GM21737 (cell line): ENCODE results near the gene CNTNAP2.
"Not testable (repeated sequence)": the region's sequence is repeated elsewhere in the genome, so short reads cannot be mapped to it uniquely, and the experiment has no call there.

ENCODE experiments used
- ATAC-seq: cut with Tn5 transposase; IDR thresholded peaks from one replicate; pipeline ENCODE4 v1.9.1; 2021; ENCODE audit warnings: mild to moderate bottlenecking, moderate library complexity; ENCODE audit not compliant: unreplicated experiment

Gene CNTNAP2

DNA sequence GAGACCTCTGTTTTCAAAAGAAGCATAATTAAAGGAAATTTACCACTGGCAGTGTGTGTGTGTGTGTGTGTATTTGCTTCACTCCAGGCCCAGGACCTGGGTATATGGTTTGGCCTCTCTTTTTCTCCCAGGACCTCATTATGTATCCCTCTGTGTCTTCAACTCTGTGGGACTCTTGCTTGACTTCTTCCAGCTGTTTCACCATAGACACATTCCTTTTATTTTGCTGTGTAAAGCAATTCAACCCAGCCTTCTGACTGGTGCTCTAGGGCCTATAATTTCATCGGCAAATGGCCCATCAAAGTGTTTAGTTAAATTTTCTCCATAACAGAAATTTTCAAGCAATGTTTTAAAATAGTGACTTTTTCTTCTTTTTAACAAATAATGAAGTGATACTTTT, 954.3 kb downstream of the CNTNAP2 start:
- no peak for ATAC-seq

DNA sequence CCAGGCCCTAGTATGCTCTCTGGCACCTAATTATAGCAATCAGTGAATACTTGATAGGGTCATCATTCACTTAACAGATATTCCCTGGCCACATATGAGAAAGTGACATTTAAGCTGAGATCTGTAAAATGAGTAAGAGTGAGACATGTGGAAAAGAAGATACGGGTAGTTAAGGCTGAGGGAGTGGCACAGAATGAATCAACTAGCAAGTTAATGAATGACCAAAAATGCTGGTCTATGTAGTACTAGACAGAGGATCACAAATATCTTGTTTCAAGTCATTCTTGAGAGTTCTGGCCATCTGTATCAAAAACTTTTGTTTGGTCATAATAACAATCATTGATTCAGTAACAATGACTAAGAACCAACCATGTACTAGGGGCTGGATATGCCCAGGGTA, 954.9 kb downstream of the CNTNAP2 start:
- ATAC-seq, result no peak

DNA sequence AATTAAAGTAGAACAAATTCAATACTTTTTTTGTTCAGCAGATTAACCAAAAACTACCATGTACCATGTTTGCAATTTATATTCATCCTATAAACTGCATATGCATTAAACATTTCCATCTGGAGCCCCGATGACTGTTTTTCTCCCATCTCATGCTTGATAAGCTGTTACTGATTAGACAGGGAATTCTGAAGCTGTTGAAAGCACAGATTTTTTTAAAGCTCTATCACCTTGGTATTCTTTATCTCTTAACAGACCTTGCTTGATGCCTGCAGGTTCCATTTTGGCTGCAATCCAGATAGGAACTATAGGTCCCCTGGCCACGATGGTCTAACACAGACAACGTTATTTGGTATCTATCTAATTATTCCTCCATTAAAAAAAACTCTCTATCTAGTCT, 961.7 kb downstream of the CNTNAP2 start:
- ATAC-seq, result no peak

DNA sequence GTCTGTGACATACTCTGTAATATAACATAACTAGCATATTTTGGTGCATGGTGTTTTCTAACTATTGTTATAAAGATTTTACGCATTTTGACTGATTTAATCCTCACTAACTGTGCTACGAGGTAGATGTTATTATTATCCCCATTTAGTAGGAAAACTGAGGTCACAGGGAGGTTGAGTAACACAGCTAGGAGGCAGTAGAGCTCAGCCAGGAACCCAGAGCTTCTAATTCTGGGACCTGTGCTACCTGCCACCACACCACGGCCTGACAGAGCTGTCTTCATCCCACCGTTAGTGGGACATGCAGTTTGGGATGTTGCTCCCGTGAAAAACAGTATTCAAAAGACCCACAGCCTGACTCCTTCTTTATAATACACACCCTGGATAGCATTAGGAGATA, 962.5 kb downstream of the CNTNAP2 start:
- no peak for ATAC-seq

DNA sequence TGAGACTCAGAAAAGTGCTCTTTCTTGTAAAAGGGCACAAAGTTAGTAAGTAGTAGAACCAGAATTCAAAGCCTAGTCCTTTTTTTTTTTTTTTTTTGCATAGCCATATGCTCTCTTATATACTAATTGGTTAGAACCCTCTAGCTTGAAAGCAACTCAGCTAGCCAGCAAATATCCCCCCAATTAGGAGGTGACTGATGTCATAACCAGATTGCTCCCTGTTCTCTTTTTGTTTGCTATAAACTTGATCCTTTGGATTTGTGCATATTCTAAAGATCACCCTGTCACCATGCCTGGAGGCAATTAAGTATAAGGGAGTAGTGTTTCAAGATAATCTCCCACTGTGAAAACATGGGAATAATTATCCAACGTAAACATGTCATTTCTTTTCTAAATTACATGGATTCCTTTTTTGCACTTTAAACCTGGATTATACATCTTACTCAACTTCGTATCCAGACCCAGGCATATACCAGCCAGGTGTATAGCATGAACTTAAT, 963.4 kb downstream of the CNTNAP2 start:
- no peak for ATAC-seq

DNA sequence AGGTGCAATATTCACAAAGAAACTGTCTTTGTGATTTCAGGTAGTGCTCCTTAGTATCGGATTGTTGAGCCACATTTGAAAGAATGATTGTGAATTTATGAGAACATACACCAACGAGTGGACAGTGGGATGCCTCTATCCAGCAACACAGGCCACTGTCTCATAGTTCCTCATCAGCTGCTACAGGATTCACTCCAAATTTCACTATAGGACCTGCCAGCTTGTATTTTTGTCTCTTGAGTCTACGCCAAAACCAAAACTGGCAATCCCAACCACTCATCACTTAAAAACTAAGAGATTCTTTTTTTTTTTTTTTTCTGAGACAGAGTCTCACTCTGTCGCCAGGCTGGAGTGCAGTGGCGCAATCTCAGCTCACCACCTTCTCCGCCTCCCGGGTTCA, 964.5 kb downstream of the CNTNAP2 start:
- no peak for ATAC-seq

DNA sequence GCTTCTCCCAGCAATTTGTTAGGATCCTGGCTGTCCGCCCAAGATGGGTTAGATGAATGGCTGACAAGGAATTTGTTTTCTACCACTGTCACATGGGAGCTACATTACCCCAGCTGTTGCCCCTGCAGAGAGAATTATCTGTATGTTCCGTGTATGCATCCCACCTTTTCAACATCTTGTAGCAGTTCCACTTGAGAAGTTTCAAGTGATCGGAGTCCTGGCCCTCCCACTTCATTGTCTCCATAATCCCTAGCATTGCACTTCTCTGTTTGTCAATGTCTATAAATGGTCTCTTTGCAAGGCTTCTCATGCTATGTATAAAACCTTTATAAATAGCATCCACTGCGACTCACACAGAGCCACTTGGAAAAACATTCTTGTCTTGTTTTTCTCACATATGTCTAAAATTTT, 972.5 kb downstream of the CNTNAP2 start:
- no peak for ATAC-seq

DNA sequence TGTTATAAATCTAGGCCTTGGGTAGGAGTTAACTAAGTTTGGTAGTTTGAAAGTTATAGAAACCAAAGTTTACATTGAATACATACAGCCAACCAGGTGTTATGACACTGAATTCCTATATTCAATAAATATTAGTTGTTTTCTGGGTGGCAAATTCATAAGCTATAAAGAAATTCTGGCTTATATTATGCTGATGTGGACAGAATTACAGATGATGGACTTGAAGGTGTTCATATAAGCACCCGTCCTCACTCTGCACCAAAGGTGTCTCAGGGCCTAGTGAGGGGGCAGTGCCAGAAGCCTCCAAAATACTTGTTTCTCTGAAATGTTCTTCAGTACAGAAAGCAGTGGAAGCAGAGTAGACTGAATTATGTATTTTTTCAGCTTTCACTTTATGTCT, 973.0 kb downstream of the CNTNAP2 start:
- ATAC-seq, result no peak

DNA sequence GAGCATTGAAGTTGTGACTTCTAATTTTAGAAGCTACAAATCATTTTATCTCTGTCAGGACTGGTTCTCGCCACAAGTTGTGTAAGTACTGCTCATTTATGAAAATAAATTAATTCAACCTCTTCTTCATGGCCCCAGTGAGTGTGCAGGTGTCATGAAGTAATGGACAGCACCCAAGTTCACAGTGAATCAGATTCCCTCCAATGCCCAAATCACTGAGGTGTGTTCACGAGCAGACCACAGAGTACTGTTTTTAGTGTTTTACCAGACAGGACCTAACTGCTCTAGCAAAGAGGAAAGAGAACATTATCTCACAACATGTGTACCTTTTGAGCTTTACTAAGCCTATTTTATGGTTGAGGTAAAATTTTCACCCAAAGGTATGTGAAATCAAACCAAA, 980.0 kb downstream of the CNTNAP2 start:
- no peak for ATAC-seq

DNA sequence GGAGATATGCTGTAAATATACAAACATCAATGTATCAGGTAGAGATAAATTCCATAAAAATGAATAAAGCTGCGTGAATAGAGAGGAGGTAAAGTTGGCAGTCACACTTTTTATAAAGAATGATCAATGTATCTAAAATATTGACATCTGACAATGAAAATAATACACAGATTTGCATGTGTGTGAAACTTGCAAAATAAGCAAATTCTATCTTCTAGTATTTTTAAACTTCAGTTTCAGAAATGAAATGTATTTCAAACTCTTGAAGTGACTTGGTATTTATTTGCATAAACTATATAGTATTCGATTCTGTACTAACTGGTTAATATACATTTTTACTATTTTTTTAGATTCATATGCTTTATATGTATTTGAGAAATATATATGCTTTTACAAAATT, 986.6 kb downstream of the CNTNAP2 start:
- no peak for ATAC-seq

DNA sequence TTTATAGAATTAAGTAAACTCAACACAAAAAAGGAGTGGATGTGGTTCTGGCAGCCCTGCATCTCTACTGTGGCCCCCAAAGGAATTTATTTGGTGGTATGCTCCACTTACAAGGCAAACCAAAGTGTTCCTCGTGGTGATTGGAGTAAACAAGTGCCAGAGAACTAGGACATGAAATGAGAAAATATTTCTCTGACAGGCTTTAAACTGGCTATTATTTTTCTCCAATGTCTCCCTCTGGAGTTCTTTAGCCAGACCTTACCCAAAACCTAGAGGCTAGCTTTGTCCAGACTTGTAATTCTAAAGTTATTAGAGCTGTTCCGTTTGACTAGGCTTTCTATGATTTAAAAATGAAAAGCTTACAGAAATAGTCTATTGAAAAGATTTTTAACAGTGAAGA, 990.1 kb downstream of the CNTNAP2 start:
- no peak for ATAC-seq

DNA sequence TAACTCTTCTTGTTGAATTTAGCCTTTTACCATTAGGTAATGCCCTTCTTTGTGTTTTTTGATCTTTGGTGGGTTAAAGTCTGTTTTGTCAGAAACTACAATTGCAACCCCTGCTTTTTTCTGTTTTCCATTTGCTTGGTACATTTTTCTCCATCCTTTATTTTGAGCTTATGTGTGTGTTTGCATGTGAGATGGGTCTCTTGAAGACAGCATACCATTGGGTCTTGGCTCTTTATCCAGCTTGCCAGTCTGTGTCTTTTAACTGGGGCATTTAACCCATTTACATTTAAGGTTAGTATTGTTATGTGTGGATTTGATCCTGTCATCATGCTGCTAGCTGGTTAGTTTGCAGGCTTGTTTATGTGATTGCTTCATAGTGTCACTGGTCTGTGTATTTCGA, 997.9 kb downstream of the CNTNAP2 start:
- ATAC-seq, result not testable (repeated sequence)

DNA sequence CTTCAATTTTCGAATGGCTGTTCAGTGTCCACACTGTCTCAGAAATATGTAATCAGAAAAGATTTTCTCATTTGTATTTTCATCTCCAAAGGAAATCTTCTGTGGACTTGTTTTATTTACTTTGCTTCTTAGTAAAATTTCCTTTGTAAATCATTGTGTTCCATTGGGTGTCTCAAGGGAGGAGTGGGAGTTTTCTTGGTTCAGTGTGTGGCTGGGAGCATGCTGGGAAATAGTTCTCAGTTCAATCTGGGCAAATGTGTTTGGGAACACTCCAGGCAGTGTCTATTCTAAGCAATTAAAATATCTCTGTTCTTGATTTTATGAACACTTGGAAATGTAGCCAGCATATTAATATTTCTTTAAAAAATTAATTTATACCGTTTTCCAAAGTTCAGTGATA, 1019.8 kb downstream of the CNTNAP2 start:
- ATAC-seq, result no peak

DNA sequence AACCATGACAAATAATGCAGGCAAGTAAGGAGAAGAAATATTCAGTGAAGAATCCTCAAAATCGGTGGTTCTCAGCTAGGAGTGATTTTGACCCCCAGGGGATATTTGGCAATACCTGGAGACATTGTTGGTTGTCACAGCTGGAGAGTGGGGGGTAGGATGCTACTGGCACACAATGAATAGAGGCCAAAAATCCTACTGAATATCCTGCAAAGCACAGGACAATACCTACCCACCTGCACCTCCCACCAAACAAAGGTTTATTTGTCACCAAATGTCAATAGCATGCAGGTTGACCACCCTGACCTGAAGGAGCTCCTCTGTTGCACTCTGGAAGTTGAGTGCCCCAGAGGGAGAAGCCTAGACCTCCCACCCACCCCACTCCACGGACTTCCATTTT, 1028.6 kb downstream of the CNTNAP2 start:
- ATAC-seq, result no peak

DNA sequence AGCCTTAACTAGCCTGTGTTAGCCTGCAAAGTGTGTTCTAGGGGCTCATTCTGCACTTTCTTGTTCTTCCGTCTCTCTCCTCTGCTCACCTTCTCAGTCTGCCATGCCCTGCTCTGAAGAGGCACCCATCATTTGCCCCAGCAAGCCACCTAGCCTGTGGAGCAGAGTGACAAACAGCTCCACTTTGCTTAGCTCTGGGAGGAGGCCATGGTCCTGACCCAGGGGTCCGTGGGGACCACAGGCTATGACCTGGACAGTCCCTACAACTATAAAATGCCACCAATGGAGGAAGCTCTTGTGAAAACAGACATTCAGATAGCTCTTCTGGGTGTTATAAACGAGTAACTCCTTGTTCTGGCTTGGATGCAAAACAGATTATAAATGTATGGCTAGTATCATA, 1029.6 kb downstream of the CNTNAP2 start:
- ATAC-seq, result no peak

DNA sequence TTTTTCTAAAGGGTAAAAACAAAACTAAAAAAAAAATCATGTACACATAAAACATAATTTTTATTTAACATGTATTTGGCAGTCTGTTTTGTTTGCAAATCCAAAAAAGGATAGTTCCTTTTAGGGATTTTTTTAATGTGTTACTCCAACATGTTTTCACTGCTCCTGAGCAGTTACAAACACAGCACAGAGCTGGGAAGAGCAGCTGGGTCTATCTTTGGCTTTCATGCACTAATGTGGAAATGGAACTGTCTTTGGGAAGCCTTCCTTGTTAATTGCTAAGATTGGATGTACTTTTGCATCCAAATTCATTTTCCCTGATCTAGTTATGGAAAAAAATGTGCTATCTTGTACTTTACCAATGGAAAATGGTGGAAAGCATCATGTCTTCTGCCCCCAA, 1035.1 kb downstream of the CNTNAP2 start:
- ATAC-seq, result no peak

DNA sequence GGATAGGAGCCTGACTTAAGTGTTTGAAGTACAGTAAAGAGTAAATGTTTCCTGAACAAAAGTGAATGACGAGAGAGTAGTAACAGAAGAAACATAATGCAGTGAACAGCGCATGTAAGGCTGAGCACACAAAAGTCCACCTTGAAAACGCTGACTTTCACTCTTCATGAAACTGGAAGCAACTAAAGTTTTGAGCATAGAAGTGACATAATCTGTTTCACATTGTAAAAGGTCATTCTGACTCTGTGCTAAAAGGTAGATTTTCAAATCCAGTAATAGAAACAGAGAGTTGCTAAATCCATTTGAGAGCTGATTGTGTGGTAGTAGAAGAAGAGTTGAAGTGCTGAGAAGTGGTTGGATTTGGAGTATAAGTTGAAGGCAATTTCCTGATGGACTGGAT, 1037.0 kb downstream of the CNTNAP2 start:
- no peak for ATAC-seq

DNA sequence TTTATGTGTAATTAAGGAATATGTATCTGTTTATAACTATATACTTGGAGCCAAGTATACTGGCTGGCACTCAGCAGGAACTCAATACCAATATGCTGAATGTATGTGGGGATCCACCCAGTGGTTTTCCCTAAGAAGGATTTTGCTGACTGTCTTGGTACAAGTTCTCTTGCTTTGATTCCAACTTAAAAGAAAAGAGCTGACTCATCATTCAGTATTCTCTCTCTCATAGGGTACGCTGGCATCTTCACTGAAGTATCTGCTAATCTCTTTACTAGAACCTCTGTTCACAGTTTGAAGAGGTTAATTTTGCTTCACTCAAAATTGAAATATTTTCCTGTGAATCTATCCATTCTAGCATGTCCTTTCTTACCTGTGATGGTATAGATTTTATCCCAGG, 1044.8 kb downstream of the CNTNAP2 start:
- no peak for ATAC-seq

DNA sequence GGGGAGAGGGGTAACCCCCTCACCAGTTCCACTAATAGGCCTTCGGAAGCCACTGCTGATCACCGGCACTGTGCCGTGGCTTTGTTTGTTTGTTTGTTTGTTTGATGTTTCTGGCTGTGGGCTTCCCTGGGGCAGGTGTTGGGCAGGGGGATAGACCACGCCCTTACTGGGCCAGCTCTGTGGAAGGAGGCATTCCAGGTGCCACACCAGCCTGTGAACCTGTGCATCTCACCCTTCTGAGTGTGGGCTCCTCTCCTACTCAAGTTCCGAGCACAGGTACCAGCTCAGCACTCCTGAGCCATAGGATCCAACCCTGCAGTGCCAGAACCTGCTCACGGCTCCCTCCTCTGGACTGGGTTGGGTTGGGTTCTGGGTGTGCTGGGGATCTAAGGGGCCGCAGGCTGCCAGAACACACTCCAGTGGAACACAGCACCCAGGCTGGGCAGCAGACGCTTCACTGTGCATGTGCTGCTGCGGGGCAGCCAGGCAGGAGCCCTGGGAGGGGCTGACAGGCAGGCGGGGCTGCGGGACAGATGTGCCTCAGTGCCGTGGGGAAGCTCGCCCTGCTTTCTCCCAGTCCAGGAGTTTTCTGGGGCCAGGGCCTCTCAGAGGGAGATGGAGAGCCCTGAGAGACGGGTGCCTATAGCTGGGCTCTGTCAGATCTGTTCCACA, 1053.9 kb downstream of the CNTNAP2 start:
- no peak for ATAC-seq

DNA sequence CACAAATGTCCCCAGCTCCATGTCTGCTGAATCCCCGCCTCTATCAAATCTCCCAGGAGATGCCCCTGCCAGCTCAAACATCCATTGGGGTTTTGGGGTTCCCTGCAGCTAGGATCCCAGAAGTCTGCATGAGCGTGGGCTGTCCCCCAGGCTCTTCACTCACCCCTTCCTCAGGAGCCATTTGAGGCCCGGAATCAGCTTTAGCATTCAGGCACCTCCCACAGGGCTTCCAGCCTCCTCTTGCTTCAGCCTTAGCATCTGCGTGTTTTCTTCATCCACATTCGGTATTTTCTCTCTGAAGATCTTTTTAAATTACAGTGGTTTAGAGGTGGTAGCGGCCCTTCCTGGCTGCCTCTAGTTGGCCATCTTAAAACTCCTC, 1054.4 kb downstream of the CNTNAP2 start:
- ATAC-seq, result no peak

DNA sequence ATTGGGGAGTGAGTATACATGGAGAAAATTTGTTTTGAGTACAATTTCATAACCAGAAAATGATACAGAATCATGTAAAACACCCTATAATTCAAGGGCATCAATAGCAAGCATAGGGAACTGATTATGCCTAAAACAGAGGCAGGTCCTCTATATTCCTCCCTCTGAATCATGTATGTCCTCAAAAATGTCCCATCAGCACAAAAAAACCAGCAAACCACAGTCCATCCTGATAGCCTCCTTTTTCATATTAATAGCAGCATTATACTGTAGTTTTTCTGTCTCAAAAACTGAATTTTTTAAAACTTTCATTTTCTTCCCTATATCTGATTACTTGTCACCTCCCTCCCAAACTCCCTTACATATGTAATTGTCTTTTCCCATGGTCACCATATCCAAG, 1057.3 kb downstream of the CNTNAP2 start:
- no peak for ATAC-seq

DNA sequence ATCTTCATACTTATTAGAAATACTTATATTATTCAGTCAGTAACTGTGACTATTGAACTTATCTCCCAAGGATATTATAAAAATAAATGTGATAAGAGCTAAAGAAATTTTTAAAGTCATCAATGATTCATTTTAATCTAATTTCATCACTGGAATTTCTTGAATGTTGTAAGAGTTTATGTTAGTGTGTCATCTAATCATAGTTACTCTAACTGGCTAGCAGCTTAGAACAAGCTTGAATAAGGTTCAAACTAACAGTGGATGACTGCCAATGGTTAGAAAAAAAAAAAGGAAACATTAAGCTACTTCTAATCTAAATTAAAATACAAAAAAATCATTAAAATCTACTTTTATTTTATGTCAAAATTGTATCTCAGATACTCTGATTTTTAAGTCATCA, 1066.3 kb downstream of the CNTNAP2 start:
- ATAC-seq, result no peak

DNA sequence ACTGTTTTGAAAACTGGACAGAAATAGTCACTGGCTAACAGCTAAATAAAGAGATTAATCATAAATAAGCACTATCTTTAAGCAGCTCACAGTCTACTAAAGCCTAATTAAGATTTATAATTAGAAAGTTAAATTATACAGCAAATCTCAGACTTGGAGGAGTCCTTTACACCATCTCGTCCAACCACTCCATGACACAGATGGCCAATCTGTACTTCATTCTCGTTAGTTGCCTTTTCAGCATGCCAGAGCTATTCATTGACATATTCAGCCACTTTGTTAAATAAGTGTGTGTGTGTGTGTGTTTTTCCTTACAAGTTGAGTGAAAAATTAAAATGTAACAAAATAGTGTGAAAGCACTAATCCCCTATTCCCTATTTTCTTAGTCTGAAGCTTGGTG, 1066.7 kb downstream of the CNTNAP2 start:
- no peak for ATAC-seq
